OCI-LY7 (cell line): ENCODE results near the gene TK1.

Experiments
- CTCF ChIP-seq: fragments of 200-600 bp; sonication (generic); conservative IDR thresholded peaks from 2 replicates; pipeline ENCODE4 v1.5.1; 2014; ENCODE audit warnings: mild to moderate bottlenecking, antibody characterized with exemption, low read length, moderate library complexity, mixed read lengths
- EZH2phosphoT487 ChIP-seq: fragments of 200-600 bp; sonication (generic); IDR thresholded peaks from 2 replicates; pipeline ENCODE4 v1.6.1; 2018; ENCODE audit warnings: low read depth, borderline replicate concordance, mild to moderate bottlenecking, mixed run types, antibody characterized with exemption, low read length, moderate library complexity, mixed read lengths

DNA sequence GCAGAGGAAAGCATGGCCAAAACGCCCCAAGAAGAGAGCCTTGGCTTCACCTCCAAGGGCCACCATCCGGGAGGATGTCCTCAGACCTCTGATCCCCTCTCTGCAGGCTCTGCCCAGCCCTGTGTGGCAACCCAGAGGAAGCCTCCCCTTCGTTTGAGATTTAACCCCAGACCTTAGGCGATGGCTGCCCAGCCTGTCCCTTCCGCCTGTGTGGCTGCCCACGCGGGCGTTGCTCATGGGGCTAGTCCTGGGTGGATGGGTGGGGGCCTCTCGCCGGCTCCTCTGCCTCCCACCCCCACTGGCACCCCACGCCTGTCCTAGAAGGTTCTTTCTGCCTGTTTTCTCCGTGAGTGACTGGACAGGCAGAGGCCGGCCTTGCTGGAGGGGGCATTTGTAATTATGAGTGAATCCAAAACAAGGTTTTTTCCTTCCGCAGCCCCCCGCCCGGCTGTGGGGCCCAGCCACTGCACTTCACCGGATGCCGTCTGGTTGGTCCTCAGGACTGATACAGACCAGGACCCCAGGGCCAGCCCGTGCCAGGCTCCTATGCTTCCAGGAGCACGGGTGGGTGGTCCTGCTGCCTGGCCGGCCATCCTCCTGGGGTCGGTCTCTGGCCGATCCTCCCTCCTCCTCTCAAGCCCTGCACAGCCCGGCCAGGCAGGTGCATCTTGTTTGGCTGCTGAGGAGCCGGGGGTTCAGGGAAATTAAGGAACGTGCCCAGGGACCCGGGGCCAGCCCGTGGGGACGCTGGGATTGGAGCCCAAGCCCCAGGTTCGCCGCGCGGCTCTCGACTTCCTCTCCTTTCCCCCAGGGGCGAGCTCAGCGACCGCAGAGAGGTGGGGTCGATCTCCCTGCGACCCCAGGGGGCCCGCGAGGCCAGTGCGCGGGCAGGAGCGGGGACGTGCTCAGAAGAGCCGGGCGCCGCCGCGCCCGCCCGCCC, 44.4 kb upstream of the TK1 start, which contains the start of gene TMEM235:
- TF ChIP-seq CTCF (no peak), EZH2phosphoT487 (no peak)
